ENCODE results near the gene GCLC. TPM values are rescaled to one million over a fixed set of nuclear protein-coding genes. Genes with fewer than 3 reads are reported as not detected.

The GCLC gene
- total and polyA plus RNA-seq, 2 experiments from 2014 or later = 17.5 to 33.6 TPM

GRCh38 chr6:53492860-53493634 is 51.9 kb downstream of the GCLC start:
- no peaks in the 10 kb centered on the region for H3K27me3 ChIP-seq
- no peaks in the 10 kb centered on the region for H3K9me3 ChIP-seq (ENCODE audit: low read depth)
- H3K27ac ChIP-seq = no peak overlapping the region
- peak; percentile 72 for TF ChIP-seq CTCF (IDR thresholded peaks at IDR 0.05; ENCODE audit: low read depth, low read length)
- peaks cover 4% of the 10 kb centered on the region for H3K36me3 ChIP-seq
- DNase-seq (ENCODE audit: low read depth in 1 of 2, low spot score in 1 of 2) = peak; percentile 65 to 72
- no peaks in the 10 kb centered on the region for H3K4me1 ChIP-seq (ENCODE audit: low read depth)
- no peak overlapping the region for H3K4me3 ChIP-seq

GRCh38 chr6:53487080-53487479 is 57.8 kb downstream of the GCLC start:
- Histone ChIP-seq H3K9me3 (ENCODE audit: low read depth) (no peaks in the 10 kb centered on the region), H3K27ac (no peak overlapping the region), H3K27me3 (peaks cover 13% of the 10 kb centered on the region), H3K36me3 (no peaks in the 10 kb centered on the region), H3K4me3 (no peak overlapping the region), H3K4me1 (ENCODE audit: low read depth) (peaks cover 5% of the 10 kb centered on the region)
- no peak for DNase-seq (ENCODE audit: low read depth in 1 of 2, low spot score in 1 of 2)
- no peak for TF ChIP-seq CTCF (IDR thresholded peaks at IDR 0.05; ENCODE audit: low read depth, low read length)

- H3K27me3 ChIP-seq = peaks cover 13% of the 10 kb centered on the region
- no peak for TF ChIP-seq CTCF (IDR thresholded peaks at IDR 0.05; ENCODE audit: low read depth, low read length)
- H3K36me3 ChIP-seq = no peaks in the 10 kb centered on the region
- no peak overlapping the region for H3K27ac ChIP-seq
- peaks cover 5% of the 10 kb centered on the region for H3K4me1 ChIP-seq (ENCODE audit: low read depth)
- H3K4me3 ChIP-seq = no peak overlapping the region
- H3K9me3 ChIP-seq (ENCODE audit: low read depth) = no peaks in the 10 kb centered on the region
- no peak for DNase-seq (ENCODE audit: low read depth in 1 of 2, low spot score in 1 of 2)
Measured at GRCh38 chr6:53486679-53487078, 58.2 kb downstream of the GCLC start.

GRCh38 chr6:53484476-53485280 is 60.2 kb downstream of the GCLC start:
- DNase-seq (ENCODE audit: low read depth in 1 of 2, low spot score in 1 of 2) = peak; percentile 79 to 84
- no peak overlapping the region for H3K27ac ChIP-seq
- H3K27me3 ChIP-seq = peaks cover 13% of the 10 kb centered on the region
- no peak overlapping the region for H3K4me3 ChIP-seq
- H3K4me1 ChIP-seq (ENCODE audit: low read depth) = peaks cover 5% of the 10 kb centered on the region
- H3K36me3 ChIP-seq = no peaks in the 10 kb centered on the region
- no peaks in the 10 kb centered on the region for H3K9me3 ChIP-seq (ENCODE audit: low read depth)
- peak; percentile 94 for TF ChIP-seq CTCF (IDR thresholded peaks at IDR 0.05; ENCODE audit: low read depth, low read length)

GRCh38 chr6:53483423-53484353 is 61.2 kb downstream of the GCLC start:
- TF ChIP-seq CTCF (IDR thresholded peaks at IDR 0.05; ENCODE audit: low read depth, low read length) = no peak
- Histone ChIP-seq H3K36me3 (no peaks in the 10 kb centered on the region), H3K4me1 (ENCODE audit: low read depth) (peaks cover 5% of the 10 kb centered on the region), H3K9me3 (ENCODE audit: low read depth) (no peaks in the 10 kb centered on the region), H3K4me3 (no peak overlapping the region), H3K27me3 (peaks cover 13% of the 10 kb centered on the region), H3K27ac (no peak overlapping the region)
- DNase-seq (ENCODE audit: low read depth in 1 of 2, low spot score in 1 of 2) = peak; percentile 46 to 55

Measured in cardiac muscle cell (in vitro differentiated cells and primary cell).